ENCODE measurements around the gene KRTAP2-2.

KRTAP2-2 gene

GRCh38 chr17:41020336-41020735 lies 34.7 kb downstream of the KRTAP2-2 start:
- DNase-seq: no peak

GRCh38 chr17:41019415-41019814 lies 35.6 kb downstream of the KRTAP2-2 start:
- DNase-seq: no peak

- DNase-seq: no peak
Measured at GRCh38 chr17:41018541-41018940, 36.5 kb downstream of the KRTAP2-2 start.

- no peak for DNase-seq
Measured at GRCh38 chr17:41016578-41017215, 38.3 kb downstream of the KRTAP2-2 start.

- no peak for DNase-seq
Measured at GRCh38 chr17:41015454-41015853, 39.6 kb downstream of the KRTAP2-2 start.

- DNase-seq: peak; percentile 20
Measured at GRCh38 chr17:41013606-41014005, 41.4 kb downstream of the KRTAP2-2 start.

GRCh38 chr17:41013181-41013580 lies 41.8 kb downstream of the KRTAP2-2 start:
- DNase-seq: no peak

GRCh38 chr17:41012326-41013120 lies 42.5 kb downstream of the KRTAP2-2 start:
- DNase-seq: no peak

- no peak for DNase-seq
Measured at GRCh38 chr17:41010441-41010840, 44.6 kb downstream of the KRTAP2-2 start.

GRCh38 chr17:41009936-41010335 lies 45.1 kb downstream of the KRTAP2-2 start:
- no peak for DNase-seq

GRCh38 chr17:41009301-41009760 lies 45.7 kb downstream of the KRTAP2-2 start:
- no peak for DNase-seq

GRCh38 chr17:41008811-41009210 lies 46.2 kb downstream of the KRTAP2-2 start, which contains the start of gene KRTAP3-1:
KRTAP3-1 (minus strand) TSS chr17:41009128; CDS start chr17:41009074, 54 bp downstream.
- DNase-seq: no peak

All from right hindlimb (tissue), 1 donor.